ENCODE measurements around the gene RHBDD2.
A peak's percentile ranks its signal among the peaks of the same experiment; 100 is the strongest.
"Not testable (repeated sequence)": the region's sequence is repeated elsewhere in the genome, so short reads cannot be mapped to it uniquely, and the experiment has no call there.

RHBDD2 gene

DNA sequence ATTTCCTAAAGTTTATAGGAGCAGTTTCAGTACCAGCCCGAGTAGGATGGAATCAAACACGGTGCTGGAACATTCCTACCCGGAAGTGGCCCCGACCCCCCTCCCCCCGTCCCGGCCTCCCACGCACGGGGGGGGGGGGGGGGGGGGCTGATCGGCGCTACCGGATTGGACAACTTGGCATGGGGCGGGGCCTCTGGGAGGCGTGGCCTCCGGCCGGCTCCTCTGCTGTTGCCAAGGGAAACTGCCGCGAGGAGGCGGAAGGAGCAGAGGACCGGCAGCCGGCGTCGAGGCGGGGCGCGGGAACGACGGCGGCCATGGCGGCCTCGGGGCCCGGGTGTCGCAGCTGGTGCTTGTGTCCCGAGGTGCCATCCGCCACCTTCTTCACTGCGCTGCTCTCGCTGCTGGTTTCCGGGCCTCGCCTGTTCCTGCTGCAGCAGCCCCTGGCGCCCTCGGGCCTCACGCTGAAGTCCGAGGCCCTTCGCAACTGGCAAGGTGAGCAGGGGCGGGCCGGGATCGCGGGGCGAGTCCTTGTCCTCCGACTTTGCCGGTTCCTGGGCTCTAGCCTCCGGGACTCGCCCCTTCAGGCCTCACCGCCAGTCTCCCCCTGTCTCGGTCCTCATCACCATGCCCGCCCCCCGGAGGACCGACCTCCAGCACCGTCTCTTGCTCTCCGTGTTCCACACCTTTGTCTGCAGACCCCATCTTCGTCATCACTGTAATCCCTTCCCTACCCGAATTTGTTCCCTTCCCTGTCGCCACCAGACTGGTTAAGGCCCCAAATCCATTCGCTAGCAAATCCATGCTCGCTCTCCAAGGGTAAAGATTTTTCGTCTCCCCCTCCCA, at the start of gene RHBDD2:
Gene RHBDD2, plus strand, starts transcription at position 266 of the 843 bp plus-strand sequence. Its CDS starts 49 bp downstream, at position 315.
- Histone ChIP-seq H3K9ac (ENCODE audit: low read depth, low read length) (peak within 1 kb of the TSS; percentile 78), H3K9me3 (ENCODE audit: control insufficient read depth, insufficient read depth, low read length) (no peaks in the 10 kb centered on the region), H3K4me1 (ENCODE audit: insufficient read depth, low read length) (peaks cover 15% of the 10 kb centered on the region), H3K36me3 (ENCODE audit: insufficient read depth, low read length) (peaks cover 8% of the 10 kb centered on the region; the same call in 1 of the 2 replicates)

DNA sequence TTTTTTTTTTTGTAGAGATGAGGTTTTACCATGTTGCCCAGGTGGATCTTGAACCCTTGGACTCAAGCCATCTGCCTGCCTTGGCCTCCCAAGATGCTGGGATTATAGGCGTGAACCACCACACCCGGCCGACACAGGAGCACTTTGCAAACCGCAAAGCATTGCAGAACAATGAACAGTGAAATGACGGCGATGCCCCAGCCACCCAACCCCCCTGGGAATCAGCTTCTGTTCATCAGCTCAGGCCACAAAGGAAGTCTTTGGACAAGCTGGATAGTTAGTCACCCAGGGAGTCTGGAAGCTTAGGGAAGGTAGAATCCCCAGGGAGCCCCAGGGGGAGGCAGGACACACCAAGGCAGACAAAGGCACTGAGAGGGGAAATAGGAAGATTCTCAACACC, 49.2 kb upstream of the RHBDD2 start:
- not testable (repeated sequence) for H3K9me3 ChIP-seq (ENCODE audit: control insufficient read depth, insufficient read depth, low read length); H3K4me1 ChIP-seq (ENCODE audit: insufficient read depth, low read length); H3K9ac ChIP-seq (ENCODE audit: low read depth, low read length); H3K36me3 ChIP-seq (ENCODE audit: insufficient read depth, low read length)

DNA sequence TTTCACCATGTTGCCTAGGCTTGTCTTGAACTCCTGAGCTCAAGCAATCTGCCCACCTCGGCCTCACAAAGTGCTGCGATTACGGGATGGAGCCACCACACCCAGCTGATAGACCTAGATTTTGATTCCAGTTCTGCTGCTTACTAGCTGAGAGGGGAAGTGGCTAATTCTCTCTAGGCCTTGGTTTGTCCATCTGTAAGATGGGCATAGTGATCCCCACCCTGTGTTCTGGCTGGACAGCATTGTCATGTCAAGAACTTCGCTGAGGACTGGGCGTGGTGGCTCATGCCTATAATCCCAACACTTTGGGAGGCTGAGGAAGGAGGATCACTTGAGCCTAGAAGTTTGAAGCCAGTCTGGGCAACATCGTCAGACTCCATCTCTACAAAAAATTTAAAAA, 47.9 kb upstream of the RHBDD2 start:
- H3K4me1 ChIP-seq (ENCODE audit: insufficient read depth, low read length), result no peaks in the 10 kb centered on the region
- H3K9ac ChIP-seq (ENCODE audit: low read depth, low read length), result no peak overlapping the region
- H3K9me3 ChIP-seq (ENCODE audit: control insufficient read depth, insufficient read depth, low read length), result no peaks in the 10 kb centered on the region
- no peaks in the 10 kb centered on the region for H3K36me3 ChIP-seq (ENCODE audit: insufficient read depth, low read length)

DNA sequence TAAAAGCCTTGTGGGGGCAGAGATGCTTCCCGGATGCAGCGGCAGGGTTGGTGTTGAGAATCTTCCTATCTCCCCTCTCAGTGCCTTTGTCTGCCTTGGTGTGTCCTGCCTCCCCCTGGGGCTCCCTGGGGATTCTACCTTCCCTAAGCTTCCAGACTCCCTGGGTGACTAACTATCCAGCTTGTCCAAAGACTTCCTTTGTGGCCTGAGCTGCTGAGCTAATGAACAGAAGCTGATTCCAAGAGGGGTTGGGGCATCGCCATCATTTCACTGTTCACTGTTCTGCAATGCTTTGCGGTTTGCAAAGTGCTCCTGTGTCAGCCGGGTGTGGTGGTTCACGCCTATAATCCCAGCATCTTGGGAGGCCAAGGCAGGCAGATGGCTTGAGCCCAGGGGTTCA, 45.2 kb upstream of the RHBDD2 start:
- not testable (repeated sequence) for H3K9ac ChIP-seq (ENCODE audit: low read depth, low read length); H3K36me3 ChIP-seq (ENCODE audit: insufficient read depth, low read length); H3K4me1 ChIP-seq (ENCODE audit: insufficient read depth, low read length); H3K9me3 ChIP-seq (ENCODE audit: control insufficient read depth, insufficient read depth, low read length)

DNA sequence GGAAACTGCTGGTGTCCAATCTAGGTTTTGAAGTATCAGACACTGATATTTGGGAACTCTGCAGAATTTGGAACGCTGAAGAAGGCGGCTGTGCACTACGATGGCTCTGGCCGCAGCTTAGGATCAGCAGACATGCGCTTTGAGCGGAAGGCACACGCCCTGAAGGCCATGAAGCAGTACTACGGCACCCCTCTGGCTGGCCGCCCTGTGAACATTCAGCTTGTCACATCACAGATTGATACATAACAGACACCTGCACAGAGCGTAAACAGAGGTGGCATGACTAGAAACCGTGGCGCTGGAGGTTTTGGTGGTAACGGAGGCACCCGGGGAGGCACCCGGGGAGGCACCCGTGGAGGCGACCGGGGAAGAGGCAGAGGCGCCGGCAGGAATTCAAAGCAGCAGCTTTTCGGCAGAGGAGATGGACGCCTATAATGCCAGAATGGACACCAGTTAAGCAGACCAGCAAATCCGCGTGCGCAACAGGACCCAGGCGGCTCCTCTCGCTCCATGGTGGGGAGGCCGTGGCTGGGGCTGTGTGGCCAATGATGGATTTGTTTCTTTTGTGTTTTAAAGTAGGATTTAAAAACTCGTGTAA, 43.0 kb upstream of the RHBDD2 start:
- Histone ChIP-seq H3K9me3 (ENCODE audit: control insufficient read depth, insufficient read depth, low read length) (no peaks in the 10 kb centered on the region), H3K36me3 (ENCODE audit: insufficient read depth, low read length) (no peaks in the 10 kb centered on the region), H3K9ac (ENCODE audit: low read depth, low read length) (no peak overlapping the region), H3K4me1 (ENCODE audit: insufficient read depth, low read length) (no peaks in the 10 kb centered on the region)

DNA sequence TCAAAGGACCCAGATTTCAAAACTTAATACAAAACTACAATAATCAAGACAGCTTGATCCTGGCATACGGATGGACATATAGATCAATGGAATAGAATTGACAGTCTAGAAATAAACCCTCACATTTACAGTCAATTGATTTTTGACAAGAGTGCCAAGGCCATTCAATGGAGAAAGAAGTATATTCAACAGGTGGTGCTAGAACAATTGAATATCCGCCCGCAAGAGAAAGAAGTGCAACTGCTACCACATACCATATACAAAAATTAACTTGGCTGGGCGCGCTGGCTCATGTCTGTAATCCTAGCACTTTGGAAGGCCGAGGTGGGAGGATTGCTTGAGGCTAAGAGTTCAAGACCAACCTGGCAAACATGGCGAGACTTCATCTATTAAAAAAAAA, 42.0 kb upstream of the RHBDD2 start:
- Histone ChIP-seq H3K36me3 (ENCODE audit: insufficient read depth, low read length) (no peaks in the 10 kb centered on the region), H3K4me1 (ENCODE audit: insufficient read depth, low read length) (no peaks in the 10 kb centered on the region), H3K9me3 (ENCODE audit: control insufficient read depth, insufficient read depth, low read length) (no peaks in the 10 kb centered on the region)

DNA sequence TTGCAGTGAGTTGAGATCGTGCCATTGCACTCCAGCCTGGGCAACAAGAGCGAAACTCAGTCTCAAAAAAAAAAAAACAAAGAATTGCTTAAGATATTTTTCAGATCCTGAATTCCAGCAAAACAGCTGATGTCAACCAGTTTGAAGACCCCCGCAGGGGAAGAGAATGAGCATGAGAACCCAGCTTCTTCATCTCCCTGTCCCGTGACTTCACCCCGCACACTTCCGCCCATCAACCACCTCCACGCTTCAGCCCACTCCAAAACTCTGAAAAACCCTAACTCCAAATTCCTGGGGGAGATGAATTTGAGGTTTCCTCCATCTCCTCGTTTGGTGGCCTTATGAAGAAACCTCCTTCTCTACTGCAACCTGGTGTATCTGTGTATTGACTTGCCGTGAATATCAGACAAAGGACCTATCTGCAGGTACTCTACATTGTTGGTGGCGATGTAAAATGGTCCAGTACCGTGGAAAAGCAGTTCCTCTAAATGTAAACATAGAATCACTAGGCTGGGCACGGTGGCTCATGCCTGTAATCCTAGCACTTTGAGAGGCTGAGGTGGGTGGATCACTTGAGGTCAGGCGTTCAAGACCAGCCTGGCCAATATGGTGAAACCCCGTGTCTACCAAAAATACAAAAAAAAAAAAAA, 40.4 kb upstream of the RHBDD2 start:
- H3K9ac ChIP-seq (ENCODE audit: low read depth, low read length); H3K36me3 ChIP-seq (ENCODE audit: insufficient read depth, low read length); H3K9me3 ChIP-seq (ENCODE audit: control insufficient read depth, insufficient read depth, low read length); H3K4me1 ChIP-seq (ENCODE audit: insufficient read depth, low read length): not testable (repeated sequence)

More for the DNA sequence above, 42.0 kb upstream of the RHBDD2 start:
- H3K9ac ChIP-seq (ENCODE audit: low read depth, low read length), result no peak overlapping the region

DNA sequence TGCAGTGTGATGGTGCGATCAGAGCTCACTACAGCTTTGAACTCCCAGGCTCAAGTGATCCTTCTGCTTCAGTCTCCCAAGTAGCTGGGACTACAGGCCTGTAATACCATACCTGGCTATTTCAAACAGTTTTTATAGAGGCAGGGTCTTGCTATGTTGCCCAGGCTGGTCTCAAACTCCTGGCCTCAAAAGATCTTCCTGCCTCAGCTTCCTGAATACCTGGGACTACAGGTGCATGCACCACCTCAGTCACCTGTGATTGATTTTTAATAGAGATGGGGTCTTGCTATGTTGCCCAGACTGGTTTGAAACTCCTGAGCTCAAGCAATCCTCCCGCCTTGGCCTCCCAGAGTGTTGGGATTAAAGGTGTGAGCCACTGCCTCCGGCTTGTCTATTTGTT, 38.8 kb upstream of the RHBDD2 start:
- peaks cover 8% of the 10 kb centered on the region; the same call in 1 of the 2 replicates for H3K4me1 ChIP-seq (ENCODE audit: insufficient read depth, low read length)
- H3K9ac ChIP-seq (ENCODE audit: low read depth, low read length), result no peak overlapping the region
- no peaks in the 10 kb centered on the region for H3K9me3 ChIP-seq (ENCODE audit: control insufficient read depth, insufficient read depth, low read length)
- H3K36me3 ChIP-seq (ENCODE audit: insufficient read depth, low read length), result no peaks in the 10 kb centered on the region

DNA sequence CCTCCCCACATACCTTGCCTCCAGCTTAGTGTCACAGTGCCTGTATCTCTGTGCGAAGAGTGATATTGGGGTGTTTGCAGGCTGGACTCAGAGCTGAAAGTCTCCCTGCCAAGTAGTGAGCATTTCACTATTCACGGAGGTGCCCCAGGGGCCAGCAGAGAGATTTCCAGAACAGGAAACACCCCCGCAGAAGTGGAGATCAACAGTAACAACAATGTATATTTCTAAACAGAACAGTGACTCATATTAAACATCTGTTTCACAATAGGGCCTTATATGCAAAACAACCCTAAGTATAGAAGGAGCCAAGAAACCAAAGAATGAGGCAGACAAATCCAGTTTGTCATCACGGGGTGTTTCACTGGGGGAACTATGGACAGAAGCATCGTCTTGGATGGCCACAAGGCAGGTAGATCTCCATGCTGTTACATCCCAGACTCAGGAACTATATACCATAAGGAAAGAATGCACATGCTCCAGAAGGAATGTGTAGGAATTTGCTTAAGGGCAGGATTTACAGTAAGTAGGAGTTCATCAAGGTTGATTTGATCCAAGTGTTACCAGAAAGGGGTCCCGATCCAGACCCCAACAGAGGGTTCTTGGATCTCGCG, 35.9 kb upstream of the RHBDD2 start:
- Histone ChIP-seq H3K36me3 (ENCODE audit: insufficient read depth, low read length) (no peaks in the 10 kb centered on the region), H3K9ac (ENCODE audit: low read depth, low read length) (no peak overlapping the region), H3K9me3 (ENCODE audit: control insufficient read depth, insufficient read depth, low read length) (no peaks in the 10 kb centered on the region), H3K4me1 (ENCODE audit: insufficient read depth, low read length) (peaks cover 8% of the 10 kb centered on the region; the same call in 1 of the 2 replicates)

DNA sequence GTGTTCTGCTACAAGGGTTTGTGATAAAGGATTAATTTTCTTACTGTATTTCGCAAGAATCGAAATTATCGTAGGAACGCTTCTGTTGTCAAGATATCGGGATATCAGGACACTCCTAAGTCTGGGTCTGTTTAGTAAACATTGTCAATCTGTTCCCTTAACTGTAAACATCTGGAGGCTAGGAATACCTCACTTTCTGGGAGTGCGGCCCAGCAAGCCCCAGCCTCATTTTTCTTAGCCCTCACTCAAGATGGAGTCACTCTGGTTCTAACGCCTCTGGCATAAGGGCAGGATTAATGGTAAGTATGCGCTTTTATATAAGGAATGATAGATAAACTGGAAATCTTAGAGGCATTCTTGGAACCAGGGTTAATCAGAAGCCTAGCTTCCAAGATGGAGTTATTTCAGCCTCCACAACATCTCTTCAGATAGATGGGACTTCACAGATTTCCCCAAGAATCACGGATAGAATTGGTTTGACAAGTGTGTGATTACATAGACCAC, 35.2 kb upstream of the RHBDD2 start:
- peaks cover 8% of the 10 kb centered on the region; the same call in 1 of the 2 replicates for H3K4me1 ChIP-seq (ENCODE audit: insufficient read depth, low read length)

DNA sequence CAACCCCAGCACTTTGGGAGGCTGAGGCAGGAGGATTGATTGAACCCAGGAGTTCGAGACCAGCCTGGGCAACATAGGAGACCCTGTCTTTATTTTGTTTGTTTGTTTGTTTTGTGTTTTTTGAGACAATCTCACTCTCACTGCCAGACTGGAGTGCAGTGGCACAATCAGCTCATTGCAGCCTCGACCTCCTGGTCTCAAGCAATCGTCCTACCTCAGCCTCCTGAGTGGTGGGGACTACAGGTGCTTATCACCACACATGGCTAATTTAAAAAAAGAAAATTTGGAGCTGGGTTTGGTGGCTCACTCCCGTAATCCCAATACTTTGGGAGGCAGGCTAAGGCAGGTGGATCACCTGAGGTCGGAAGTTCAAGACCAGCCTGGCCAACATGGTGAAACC, 34.7 kb upstream of the RHBDD2 start:
- H3K9ac ChIP-seq (ENCODE audit: low read depth, low read length), result no peak overlapping the region
- H3K9me3 ChIP-seq (ENCODE audit: control insufficient read depth, insufficient read depth, low read length), result no peaks in the 10 kb centered on the region
- peaks cover 8% of the 10 kb centered on the region; the same call in 1 of the 2 replicates for H3K4me1 ChIP-seq (ENCODE audit: insufficient read depth, low read length)
- no peaks in the 10 kb centered on the region for H3K36me3 ChIP-seq (ENCODE audit: insufficient read depth, low read length)

More for the DNA sequence above, 35.2 kb upstream of the RHBDD2 start:
- Histone ChIP-seq H3K9ac (ENCODE audit: low read depth, low read length) (no peak overlapping the region), H3K36me3 (ENCODE audit: insufficient read depth, low read length) (no peaks in the 10 kb centered on the region), H3K9me3 (ENCODE audit: control insufficient read depth, insufficient read depth, low read length) (no peaks in the 10 kb centered on the region)

DNA sequence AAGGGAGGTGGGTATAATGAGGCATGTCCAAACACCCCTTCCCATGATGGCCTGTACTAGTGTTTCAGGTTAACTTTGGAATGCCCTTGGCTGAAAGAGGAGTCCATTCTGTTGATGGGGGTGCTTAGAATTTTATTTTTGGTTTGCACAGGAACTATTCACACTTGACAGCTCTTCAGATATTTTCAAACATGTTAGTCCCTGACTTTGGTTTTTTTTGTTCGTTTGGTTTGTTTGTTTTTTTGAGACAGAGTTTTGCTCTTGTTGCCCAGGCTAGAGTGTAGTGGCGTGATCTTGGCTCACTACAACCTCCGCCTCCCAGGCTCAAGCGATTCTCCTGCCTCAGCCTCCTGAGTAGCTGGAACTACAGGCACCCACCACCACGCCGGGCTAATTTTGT, 33.7 kb upstream of the RHBDD2 start:
- not testable (repeated sequence) for H3K4me1 ChIP-seq (ENCODE audit: insufficient read depth, low read length); H3K9ac ChIP-seq (ENCODE audit: low read depth, low read length)

DNA sequence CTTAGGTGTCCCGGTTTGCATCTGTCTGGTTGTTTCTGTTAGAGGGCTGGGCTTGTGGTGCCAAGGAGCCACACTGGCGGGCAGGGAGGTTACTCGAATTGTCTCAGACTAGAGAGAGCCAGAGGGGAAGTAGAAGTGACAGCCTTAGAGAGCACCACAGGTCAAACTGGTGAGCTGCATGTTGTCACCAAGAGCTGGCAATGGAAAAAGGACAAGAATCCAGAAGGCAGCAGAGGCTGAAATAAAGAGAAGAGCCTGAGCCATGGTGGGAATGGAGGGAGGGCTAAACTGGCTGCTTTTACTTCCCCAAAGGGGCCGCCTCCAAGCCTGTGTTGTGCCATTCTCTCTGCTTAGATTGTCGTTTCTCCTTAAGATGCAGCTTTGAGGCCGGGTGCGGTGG, 31.1 kb upstream of the RHBDD2 start:
- Histone ChIP-seq H3K4me1 (ENCODE audit: insufficient read depth, low read length) (peaks cover 6% of the 10 kb centered on the region; the same call in 1 of the 2 replicates), H3K9ac (ENCODE audit: low read depth, low read length) (no peak overlapping the region), H3K9me3 (ENCODE audit: control insufficient read depth, insufficient read depth, low read length) (no peaks in the 10 kb centered on the region), H3K36me3 (ENCODE audit: insufficient read depth, low read length) (no peaks in the 10 kb centered on the region)

More for the DNA sequence above, 33.7 kb upstream of the RHBDD2 start:
- H3K9me3 ChIP-seq (ENCODE audit: control insufficient read depth, insufficient read depth, low read length); H3K36me3 ChIP-seq (ENCODE audit: insufficient read depth, low read length): not testable (repeated sequence)

DNA sequence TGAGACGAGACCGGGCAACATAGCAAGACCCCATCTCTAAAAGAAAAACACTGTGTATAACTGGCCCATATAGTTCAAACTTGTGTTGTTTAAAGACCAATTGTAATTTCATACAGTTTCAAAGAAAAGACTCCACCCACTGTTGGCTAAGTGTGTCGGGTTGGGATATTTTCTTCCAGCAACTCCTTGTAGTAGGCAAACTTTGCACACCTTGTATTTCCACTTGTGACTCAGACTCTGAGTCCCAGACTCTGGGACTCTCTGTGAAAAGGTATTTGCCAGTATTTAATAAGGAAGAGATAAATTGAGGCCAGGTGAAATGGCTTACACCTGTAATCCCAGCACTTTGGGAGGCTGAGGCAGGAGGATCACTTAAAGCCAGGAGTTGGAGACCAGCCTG, 29.3 kb upstream of the RHBDD2 start:
- no peak overlapping the region for H3K9ac ChIP-seq (ENCODE audit: low read depth, low read length)
- no peaks in the 10 kb centered on the region for H3K36me3 ChIP-seq (ENCODE audit: insufficient read depth, low read length)
- no peaks in the 10 kb centered on the region for H3K9me3 ChIP-seq (ENCODE audit: control insufficient read depth, insufficient read depth, low read length)
- H3K4me1 ChIP-seq (ENCODE audit: insufficient read depth, low read length), result no peaks in the 10 kb centered on the region

All from ES-I3 (cell line).